Lower leg skin (tissue), 3 donors: Measurements from ENCODE around the gene NT5C1B.

Experiments
- POLR2A ChIP-seq, 2 donors: fragments of 450-650 bp; IDR thresholded peaks; one replicate each; pipeline ENCODE4 v1.6.1; 2016 to 2017; ENCODE audit warnings: antibody characterized with exemption in 2 of 2, mild to moderate bottlenecking in 1 of 2, moderate library complexity in 1 of 2
- TF ChIP-seq, protein P1 (sequence below), 3 donors: fragments of 450-650 bp; IDR thresholded peaks; one replicate each; pipeline ENCODE4 v1.5.1; 2016; ENCODE audit warnings: antibody characterized with exemption in 3 of 3, mild to moderate bottlenecking in 3 of 3, moderate library complexity in 2 of 3

DNA sequence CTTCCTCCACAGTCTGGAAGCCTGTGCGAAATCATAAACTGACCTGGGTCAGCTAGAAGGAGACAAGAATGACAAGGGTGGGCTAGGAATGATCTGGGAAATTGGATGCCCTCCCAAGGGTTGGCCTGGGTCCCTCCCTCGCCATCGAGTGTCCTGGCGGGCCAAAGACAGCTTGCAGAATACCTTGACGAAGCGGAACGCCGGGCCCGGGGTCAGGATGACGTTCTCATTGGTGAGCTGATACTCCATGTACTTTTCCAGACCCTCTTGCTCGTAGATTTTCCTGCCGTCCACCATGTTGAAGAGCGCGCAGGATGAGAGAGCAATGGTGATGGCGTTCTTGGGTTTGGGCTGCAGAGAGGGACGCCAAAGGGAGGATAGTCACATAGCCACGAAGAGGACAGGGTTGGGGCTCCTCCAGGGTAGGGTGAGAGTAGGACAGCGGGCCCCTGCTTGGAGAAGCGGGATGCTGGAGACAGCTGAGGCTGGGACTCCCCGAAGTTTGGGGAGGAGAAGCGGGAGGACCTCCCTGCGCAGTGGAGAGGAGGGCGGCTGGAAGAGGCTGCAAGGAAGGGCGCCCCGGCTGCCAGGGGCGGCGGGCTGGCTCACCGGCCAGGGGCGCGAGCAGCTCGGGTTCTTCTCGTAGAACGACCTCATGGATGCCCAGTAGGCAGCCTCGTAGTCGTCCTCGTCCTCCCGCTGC is 5.3 kb downstream of the NT5C1B start:
- TF ChIP-seq, protein P1, sequence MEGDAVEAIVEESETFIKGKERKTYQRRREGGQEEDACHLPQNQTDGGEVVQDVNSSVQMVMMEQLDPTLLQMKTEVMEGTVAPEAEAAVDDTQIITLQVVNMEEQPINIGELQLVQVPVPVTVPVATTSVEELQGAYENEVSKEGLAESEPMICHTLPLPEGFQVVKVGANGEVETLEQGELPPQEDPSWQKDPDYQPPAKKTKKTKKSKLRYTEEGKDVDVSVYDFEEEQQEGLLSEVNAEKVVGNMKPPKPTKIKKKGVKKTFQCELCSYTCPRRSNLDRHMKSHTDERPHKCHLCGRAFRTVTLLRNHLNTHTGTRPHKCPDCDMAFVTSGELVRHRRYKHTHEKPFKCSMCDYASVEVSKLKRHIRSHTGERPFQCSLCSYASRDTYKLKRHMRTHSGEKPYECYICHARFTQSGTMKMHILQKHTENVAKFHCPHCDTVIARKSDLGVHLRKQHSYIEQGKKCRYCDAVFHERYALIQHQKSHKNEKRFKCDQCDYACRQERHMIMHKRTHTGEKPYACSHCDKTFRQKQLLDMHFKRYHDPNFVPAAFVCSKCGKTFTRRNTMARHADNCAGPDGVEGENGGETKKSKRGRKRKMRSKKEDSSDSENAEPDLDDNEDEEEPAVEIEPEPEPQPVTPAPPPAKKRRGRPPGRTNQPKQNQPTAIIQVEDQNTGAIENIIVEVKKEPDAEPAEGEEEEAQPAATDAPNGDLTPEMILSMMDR (IDR thresholded peaks at IDR 0.05): no peak
- TF ChIP-seq POLR2A (IDR thresholded peaks at IDR 0.05): no peak
